HEK293T (cell line): ENCODE results near the gene TEKT3.
A peak's percentile ranks its signal among the peaks of the same experiment; 100 is the strongest.

Source experiments
- CTCF ChIA-PET: fragments of 350-600 bp; formaldehyde crosslinking; extraction: SDS; loops from one replicate; lab custom pipeline; 2021; ENCODE audit warnings: antibody characterized with exemption, inconsistent platforms; lab: Yijun Ruan, JAX
- POLR2A ChIA-PET: fragments of 350-600 bp; formaldehyde crosslinking; extraction: SDS; loops from one replicate; lab custom pipeline; 2020; ENCODE audit warnings: antibody characterized with exemption, inconsistent platforms; lab: Yijun Ruan, JAX
- DNase-seq: peaks from one replicate; pipeline ENCODE4 v3.0.0; 2012; ENCODE audit warnings: mixed read lengths; ENCODE audit errors: extremely low spot score
- ARNT ChIP-seq: fragments of 450-650 bp; IDR thresholded peaks from 2 replicates; pipeline ENCODE4 v1.6.1; 2017; ENCODE audit warnings: mild to moderate bottlenecking
- BHLHE40 ChIP-seq: fragments of 450-650 bp; IDR thresholded peaks from 2 replicates; pipeline ENCODE4 v1.6.1; 2016; ENCODE audit warnings: mild to moderate bottlenecking, moderate library complexity, borderline replicate concordance
- CTBP1 ChIP-seq: fragments of 450-650 bp; IDR thresholded peaks from 2 replicates; pipeline ENCODE4 v1.6.1; 2016; ENCODE audit warnings: borderline replicate concordance
- ELF4 ChIP-seq: fragments of 450-650 bp; IDR thresholded peaks from 2 replicates; pipeline ENCODE4 v1.6.1; 2017; ENCODE audit warnings: antibody characterized with exemption
- FOXA1 ChIP-seq: fragments of 450-650 bp; IDR thresholded peaks from 2 replicates; pipeline ENCODE4 v1.6.1; 2016; ENCODE audit warnings: mild to moderate bottlenecking
- FOXK2 ChIP-seq: fragments of 450-650 bp; IDR thresholded peaks from 2 replicates; pipeline ENCODE4 v1.6.1; 2016; ENCODE audit warnings: mild to moderate bottlenecking
- FOXM1 ChIP-seq: fragments of 450-650 bp; IDR thresholded peaks from 2 replicates; pipeline ENCODE4 v1.6.1; 2017; ENCODE audit warnings: mild to moderate bottlenecking, borderline replicate concordance
- HDGF ChIP-seq: fragments of 450-650 bp; IDR thresholded peaks from 2 replicates; pipeline ENCODE4 v1.6.1; 2017; ENCODE audit warnings: antibody characterized with exemption, borderline replicate concordance
- L3MBTL2 ChIP-seq: fragments of 450-650 bp; conservative IDR thresholded peaks from 2 replicates; pipeline ENCODE4 v1.6.1; 2016; ENCODE audit warnings: mild to moderate bottlenecking
- LEF1 ChIP-seq: fragments of 450-650 bp; IDR thresholded peaks from 2 replicates; pipeline ENCODE4 v1.6.1; 2017; ENCODE audit warnings: mild to moderate bottlenecking, borderline replicate concordance
- PKNOX1 ChIP-seq: fragments of 450-650 bp; IDR thresholded peaks from 2 replicates; pipeline ENCODE4 v1.6.1; 2016
- SP1 ChIP-seq: fragments of 450-650 bp; IDR thresholded peaks from 2 replicates; pipeline ENCODE4 v1.6.1; 2017
- SUZ12 ChIP-seq: fragments of 450-650 bp; IDR thresholded peaks from 2 replicates; pipeline ENCODE4 v1.6.1; 2016; ENCODE audit warnings: mild to moderate bottlenecking
- TARDBP ChIP-seq: fragments of 450-650 bp; IDR thresholded peaks from 2 replicates; pipeline ENCODE4 v1.6.1; 2016
- ZNF384 ChIP-seq: fragments of 450-650 bp; IDR thresholded peaks from 2 replicates; pipeline ENCODE4 v1.6.1; 2016

TEKT3 gene

GRCh38 chr17:15341385-15341849, at the start of gene TEKT3:
TSS of gene TEKT3 (minus strand) at chr17:15341597. CDS start at chr17:15331585, 10,012 bp downstream.
- peak; percentile 72 for DNase-seq
- ChIA-PET POLR2A (no interaction called here), CTCF (interaction anchor here (0.7 to 1.1 kb wide), 2 partner anchors 9 to 1178 kb away, joined by 3 read pairs; no protein-coding TSS in a partner anchor)
- TF ChIP-seq FOXA1: no peak
- no peak for TF ChIP-seq SP1

- DNase-seq: no peak
- POLR2A ChIA-PET: no interaction called here
- TF ChIP-seq FOXK2 (no peak), SUZ12 (no peak), FOXA1 (no peak), ELF4 (no peak)
- CTCF ChIA-PET: no interaction called here
Measured at GRCh38 chr17:15388356-15389041, 47.1 kb upstream of the TEKT3 start.

- TF ChIP-seq ZNF384 (no peak), BHLHE40 (no peak)
- no peak for DNase-seq
- POLR2A ChIA-PET: no interaction called here
- CTCF ChIA-PET: no interaction called here
Measured at GRCh38 chr17:15386083-15386482, 44.7 kb upstream of the TEKT3 start.

- no peak for DNase-seq
- CTCF ChIA-PET: no interaction called here
- TF ChIP-seq FOXA1 (no peak), FOXK2 (no peak), L3MBTL2 (no peak)
- POLR2A ChIA-PET: no interaction called here
Measured at GRCh38 chr17:15385305-15385704, 43.9 kb upstream of the TEKT3 start.

GRCh38 chr17:15384142-15384787, 42.9 kb upstream of the TEKT3 start:
- ChIA-PET CTCF (no interaction called here), POLR2A (no interaction called here)
- no peak for TF ChIP-seq ARNT
- TF ChIP-seq ZNF384: no peak
- TF ChIP-seq CTBP1: no peak
- no peak for TF ChIP-seq FOXM1
- no peak for TF ChIP-seq HDGF
- TF ChIP-seq FOXK2: no peak
- TF ChIP-seq PKNOX1: no peak
- no peak for TF ChIP-seq LEF1
- no peak for TF ChIP-seq TARDBP
- TF ChIP-seq L3MBTL2: no peak
- TF ChIP-seq BHLHE40: no peak
- DNase-seq: no peak

GRCh38 chr17:15382914-15383313, 41.5 kb upstream of the TEKT3 start:
- no peak for DNase-seq
- ChIA-PET POLR2A (no interaction called here), CTCF (no interaction called here)
- peak; percentile 11; the same call in 1 of the 2 replicates for TF ChIP-seq PKNOX1
- no peak for TF ChIP-seq FOXM1
- no peak for TF ChIP-seq ARNT

GRCh38 chr17:15381707-15382106, 40.3 kb upstream of the TEKT3 start:
- POLR2A ChIA-PET: no interaction called here
- CTCF ChIA-PET: no interaction called here
- TF ChIP-seq L3MBTL2: no peak
- no peak for TF ChIP-seq FOXA1
- no peak for TF ChIP-seq SUZ12
- no peak for TF ChIP-seq ARNT
- TF ChIP-seq BHLHE40: no peak
- TF ChIP-seq ZNF384: no peak
- DNase-seq: no peak

GRCh38 chr17:15380446-15380845, 39.0 kb upstream of the TEKT3 start:
- ChIA-PET CTCF (no interaction called here), POLR2A (no interaction called here)
- TF ChIP-seq ZNF384 (no peak), FOXA1 (no peak), FOXM1 (no peak), BHLHE40 (no peak), SP1 (no peak), LEF1 (no peak)
- no peak for DNase-seq
